Measurements from ENCODE around the gene NPLOC4.

Gene NPLOC4

DNA sequence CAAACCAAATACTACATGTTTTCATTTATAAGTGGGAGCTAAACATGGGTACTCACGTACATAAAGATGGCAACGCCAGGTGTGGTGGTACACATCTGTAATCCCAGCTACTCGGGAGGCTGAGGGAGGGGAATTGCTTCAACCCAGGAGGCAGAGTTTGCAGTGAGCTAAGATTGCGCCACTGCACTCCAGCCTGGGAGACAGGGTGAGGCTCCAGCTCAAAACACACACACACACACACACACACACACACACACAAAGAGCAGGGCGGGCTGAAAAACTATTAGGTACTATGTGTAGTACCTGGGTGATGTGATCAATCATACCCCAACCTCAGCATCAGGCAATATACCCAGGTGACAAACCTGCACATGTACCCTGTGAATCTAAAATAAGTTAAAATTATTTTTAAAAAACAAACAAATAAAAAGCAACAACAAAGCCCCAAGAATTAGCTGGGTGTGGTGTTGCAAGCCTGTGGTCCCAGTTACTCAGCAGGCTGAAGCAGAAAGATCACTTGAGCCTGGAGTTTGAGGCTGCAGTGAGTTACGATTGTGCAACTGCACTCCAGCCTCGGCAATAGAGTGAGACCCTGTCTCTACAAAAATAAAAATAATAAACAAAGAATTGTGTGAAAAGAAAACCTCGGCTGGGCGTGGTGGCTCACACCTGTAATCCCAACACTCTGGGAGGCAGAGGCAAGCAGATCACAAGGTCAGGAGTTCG, 72.9 kb downstream of the NPLOC4 start:
- TF ChIP-seq, protein P1, sequence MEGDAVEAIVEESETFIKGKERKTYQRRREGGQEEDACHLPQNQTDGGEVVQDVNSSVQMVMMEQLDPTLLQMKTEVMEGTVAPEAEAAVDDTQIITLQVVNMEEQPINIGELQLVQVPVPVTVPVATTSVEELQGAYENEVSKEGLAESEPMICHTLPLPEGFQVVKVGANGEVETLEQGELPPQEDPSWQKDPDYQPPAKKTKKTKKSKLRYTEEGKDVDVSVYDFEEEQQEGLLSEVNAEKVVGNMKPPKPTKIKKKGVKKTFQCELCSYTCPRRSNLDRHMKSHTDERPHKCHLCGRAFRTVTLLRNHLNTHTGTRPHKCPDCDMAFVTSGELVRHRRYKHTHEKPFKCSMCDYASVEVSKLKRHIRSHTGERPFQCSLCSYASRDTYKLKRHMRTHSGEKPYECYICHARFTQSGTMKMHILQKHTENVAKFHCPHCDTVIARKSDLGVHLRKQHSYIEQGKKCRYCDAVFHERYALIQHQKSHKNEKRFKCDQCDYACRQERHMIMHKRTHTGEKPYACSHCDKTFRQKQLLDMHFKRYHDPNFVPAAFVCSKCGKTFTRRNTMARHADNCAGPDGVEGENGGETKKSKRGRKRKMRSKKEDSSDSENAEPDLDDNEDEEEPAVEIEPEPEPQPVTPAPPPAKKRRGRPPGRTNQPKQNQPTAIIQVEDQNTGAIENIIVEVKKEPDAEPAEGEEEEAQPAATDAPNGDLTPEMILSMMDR (IDR thresholded peaks at IDR 0.05; ENCODE audit: low read depth, low read length), result no peak
- peak; percentile 83 to 89 for DNase-seq (ENCODE audit: low read depth in 2 of 2)
- no peak overlapping the region for H3K4me3 ChIP-seq (replicated peaks in 1 of 2; ENCODE audit: low read depth in 2 of 2, low read length in 2 of 2)

- H3K4me3 ChIP-seq (replicated peaks in 1 of 2; ENCODE audit: low read depth in 2 of 2, low read length in 2 of 2), result no peak overlapping the region
- peak in 1 of 2 donors; percentile 85 for DNase-seq (ENCODE audit: low read depth in 2 of 2)
- TF ChIP-seq, protein P1 (IDR thresholded peaks at IDR 0.05; ENCODE audit: low read depth, low read length), result no peak
Measured at GRCh38 chr17:81561494-81561885, 75.4 kb downstream of the NPLOC4 start.

DNA sequence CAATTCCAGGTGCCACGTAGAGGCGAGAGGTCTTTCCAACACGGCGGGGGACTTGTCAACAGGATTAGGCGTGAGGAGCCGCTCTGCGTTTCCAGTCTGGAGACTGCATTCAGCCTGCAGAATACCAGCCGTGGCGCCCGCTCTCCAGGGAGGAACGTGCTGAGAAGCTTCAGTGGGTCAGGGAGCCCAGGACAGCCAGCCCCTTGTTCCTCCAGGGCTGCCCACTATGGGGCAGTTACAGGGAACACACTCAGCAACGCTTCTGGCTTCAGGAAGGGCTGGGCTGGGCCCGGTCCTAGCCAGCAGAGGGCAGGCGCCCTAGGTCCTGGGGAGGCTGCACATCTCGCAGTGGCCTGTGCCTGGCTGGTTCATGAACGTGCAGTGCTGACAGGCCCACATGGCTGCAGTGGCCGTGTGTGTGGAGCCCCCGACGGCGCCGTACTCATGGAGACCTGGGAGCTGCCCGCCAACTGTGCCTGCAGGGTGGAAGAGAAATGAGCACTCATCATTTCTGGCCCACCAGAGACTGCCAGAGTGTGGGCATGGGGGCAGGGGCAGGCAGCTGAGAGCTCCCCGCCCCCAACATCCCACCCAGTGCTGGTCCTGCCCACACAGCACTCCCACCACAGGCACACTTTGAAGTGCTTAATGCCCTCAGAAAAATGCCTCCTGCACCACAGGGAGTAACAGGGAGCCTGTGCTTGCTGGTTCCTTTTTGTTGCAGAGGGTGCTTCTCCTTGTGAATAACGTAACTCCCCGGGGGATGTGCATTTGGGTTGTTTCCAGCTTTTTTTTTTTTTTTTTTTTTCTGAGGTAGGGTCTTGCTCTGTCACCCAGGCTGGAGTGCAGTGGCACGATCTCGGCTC, 77.7 kb downstream of the NPLOC4 start:
- no peak overlapping the region for H3K4me3 ChIP-seq (replicated peaks in 1 of 2; ENCODE audit: low read depth in 2 of 2, low read length in 2 of 2)
- TF ChIP-seq, protein P1 (IDR thresholded peaks at IDR 0.05; ENCODE audit: low read depth, low read length), result peak; percentile 39
- DNase-seq (ENCODE audit: low read depth in 2 of 2), result peak in 1 of 2 donors; percentile 20

GRCh38 chr17:81558115-81558468, 78.8 kb downstream of the NPLOC4 start:
- no peak for DNase-seq (ENCODE audit: low read depth in 2 of 2)
- no peak overlapping the region for H3K4me3 ChIP-seq (replicated peaks in 1 of 2; ENCODE audit: low read depth in 2 of 2, low read length in 2 of 2)
- TF ChIP-seq, protein P1 (IDR thresholded peaks at IDR 0.05; ENCODE audit: low read depth, low read length), result no peak

- no peak for DNase-seq (ENCODE audit: low read depth in 2 of 2)
- no peak overlapping the region for H3K4me3 ChIP-seq (replicated peaks in 1 of 2; ENCODE audit: low read depth in 2 of 2, low read length in 2 of 2)
- TF ChIP-seq, protein P1 (IDR thresholded peaks at IDR 0.05; ENCODE audit: low read depth, low read length), result no peak
Measured at GRCh38 chr17:81557276-81558114, 79.4 kb downstream of the NPLOC4 start.

- TF ChIP-seq, protein P1 (IDR thresholded peaks at IDR 0.05; ENCODE audit: low read depth, low read length), result no peak
- H3K4me3 ChIP-seq (replicated peaks in 1 of 2; ENCODE audit: low read depth in 2 of 2, low read length in 2 of 2), result no peak overlapping the region
- no peak for DNase-seq (ENCODE audit: low read depth in 2 of 2)
Measured at GRCh38 chr17:81556863-81557262, 80.0 kb downstream of the NPLOC4 start.

All from cardiac fibroblast (primary cell).